LNCAP (cell line): ENCODE data around the gene WDR43.

ENCODE experiments used
- TF ChIP-seq, protein P1 (sequence below): fragments of 450-650 bp; IDR thresholded peaks from 2 replicates; pipeline ENCODE4 v1.5.1; 2017; ENCODE audit warnings: mild to moderate bottlenecking

WDR43 gene

DNA sequence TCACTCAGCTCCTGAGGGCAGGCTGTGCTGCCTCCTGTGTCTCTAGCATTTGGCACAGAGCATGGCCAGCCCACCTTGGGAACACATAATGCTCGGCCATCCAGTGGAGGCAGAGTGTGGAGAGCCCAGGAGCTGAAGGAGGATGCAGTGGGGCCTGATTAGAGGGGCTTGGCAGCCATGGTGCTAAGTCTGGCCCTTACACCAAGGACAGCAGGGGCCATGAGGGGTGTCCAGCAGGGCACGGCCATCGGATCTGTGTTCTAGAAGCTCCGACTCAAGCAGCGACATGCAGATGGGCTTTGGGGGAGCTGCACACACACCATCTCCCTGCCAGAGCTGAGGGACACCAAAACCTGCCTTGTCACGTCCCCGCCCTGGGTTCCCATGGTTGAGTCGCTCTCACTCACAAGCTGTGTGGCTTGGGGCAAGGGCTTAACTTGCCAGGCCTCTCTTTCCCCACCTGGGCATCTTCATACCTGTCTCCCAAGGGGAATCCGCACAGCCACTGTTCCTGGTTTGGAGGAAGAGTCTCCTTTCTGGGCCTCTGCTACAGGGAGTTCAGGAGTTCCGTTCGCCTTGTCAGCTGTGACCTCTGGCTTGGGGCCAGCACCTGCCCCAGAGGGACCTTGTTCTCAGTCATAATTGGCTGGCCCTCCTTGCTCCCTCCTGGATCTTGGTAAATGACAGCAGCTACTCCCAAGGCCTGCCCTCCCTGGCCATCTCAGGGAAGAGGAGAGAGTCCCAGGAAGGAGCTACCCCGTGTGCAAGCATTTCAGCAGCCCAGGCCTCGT is 85.3 kb downstream of the WDR43 start:
- TF ChIP-seq, protein P1, sequence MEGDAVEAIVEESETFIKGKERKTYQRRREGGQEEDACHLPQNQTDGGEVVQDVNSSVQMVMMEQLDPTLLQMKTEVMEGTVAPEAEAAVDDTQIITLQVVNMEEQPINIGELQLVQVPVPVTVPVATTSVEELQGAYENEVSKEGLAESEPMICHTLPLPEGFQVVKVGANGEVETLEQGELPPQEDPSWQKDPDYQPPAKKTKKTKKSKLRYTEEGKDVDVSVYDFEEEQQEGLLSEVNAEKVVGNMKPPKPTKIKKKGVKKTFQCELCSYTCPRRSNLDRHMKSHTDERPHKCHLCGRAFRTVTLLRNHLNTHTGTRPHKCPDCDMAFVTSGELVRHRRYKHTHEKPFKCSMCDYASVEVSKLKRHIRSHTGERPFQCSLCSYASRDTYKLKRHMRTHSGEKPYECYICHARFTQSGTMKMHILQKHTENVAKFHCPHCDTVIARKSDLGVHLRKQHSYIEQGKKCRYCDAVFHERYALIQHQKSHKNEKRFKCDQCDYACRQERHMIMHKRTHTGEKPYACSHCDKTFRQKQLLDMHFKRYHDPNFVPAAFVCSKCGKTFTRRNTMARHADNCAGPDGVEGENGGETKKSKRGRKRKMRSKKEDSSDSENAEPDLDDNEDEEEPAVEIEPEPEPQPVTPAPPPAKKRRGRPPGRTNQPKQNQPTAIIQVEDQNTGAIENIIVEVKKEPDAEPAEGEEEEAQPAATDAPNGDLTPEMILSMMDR = no peak

DNA sequence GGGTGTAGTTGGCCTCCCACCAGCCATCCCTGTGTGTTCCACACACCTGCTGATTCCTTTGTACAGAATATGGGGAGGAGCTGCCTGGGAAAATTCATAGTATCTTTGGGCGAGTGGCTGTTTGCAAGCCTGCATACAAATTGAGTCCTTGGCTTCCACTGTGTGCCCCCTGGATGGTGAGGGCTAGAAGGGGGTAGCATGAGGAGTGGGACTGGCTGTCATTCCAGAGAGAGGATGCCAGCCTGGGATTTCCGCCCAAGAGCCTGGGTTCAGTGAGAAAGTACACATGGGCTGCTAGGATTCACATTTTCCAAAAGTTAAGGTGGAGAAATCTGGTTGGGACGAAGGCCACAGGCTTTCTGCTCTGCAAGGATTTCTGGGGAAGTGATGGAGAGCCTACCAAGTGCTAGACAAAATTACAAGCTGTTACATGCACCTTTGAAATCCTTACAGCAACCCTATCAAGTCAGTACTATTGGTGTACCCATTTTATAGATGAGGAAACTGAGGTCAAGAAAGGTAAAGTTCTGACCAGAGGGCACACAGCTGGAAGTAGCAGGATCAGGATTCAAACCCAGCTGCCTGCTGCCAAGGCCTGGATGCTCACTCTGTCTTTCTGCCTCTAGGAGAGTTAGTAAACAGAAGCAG is 86.0 kb downstream of the WDR43 start:
- TF ChIP-seq, protein P1 = no peak

DNA sequence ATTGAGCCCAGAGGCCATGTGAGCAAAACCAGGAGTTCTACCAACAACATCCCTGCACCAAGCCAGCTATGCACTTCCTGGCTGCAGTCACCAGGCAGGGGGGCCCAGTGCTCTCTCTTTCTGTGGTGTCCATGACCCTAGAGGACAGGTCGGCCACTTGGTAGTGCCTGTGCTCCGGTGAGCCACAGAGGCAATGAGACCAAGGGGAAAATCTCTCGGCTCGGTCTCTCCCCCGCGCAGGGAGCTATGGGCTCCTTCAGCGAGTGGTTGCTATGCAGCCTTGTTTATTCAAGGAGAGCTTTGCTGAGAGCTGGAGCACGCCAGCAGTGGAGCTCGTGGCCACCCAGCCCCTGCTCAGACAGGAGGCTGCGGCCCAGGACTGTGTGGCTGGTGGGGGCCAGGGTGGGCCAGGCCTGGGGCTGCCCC is 86.6 kb downstream of the WDR43 start, which contains the start of gene TOGARAM2:
Gene TOGARAM2, plus strand, starts transcription at position 283 of the 426 bp plus-strand sequence. CDS start 13,537 bp downstream, outside the sequence.
- TF ChIP-seq, protein P1 = no peak

DNA sequence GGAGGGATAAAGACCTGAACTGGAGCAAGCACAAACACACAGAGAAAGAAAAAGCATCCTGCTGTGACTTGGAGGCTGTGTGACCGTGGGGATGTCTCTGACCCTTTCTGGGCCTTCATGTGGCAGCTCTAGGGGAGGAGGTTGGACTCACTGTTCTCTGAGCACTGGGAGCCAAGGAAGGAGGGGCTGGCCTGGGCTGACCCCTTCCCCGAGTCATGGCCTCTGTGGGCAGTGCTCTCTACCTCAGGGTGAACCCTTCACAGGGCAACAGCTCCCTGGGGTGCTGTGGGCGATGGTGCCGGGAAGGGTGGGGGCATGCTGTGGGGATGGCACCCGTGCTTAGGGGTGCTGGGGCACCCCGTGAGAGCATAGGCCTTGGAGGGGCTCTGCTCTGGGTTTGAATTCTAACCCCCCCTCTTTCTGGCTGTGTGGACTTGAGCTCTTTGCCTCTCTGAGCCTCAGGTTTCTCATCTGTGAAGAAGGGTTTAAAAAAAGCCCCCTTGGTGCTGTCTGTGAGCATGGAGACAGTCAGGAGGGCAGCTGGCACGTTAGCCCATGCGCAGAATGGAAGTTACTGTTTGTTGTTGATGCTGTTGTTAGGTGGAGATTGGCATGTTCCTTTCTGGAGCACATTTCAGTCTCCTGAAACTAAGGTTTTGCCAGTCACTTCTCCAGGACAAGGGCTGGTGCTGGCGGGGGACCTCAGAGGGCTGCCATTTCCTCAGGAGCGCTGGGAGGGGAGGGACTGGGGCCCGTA is 87.3 kb downstream of the WDR43 start:
- TF ChIP-seq, protein P1 = no peak

DNA sequence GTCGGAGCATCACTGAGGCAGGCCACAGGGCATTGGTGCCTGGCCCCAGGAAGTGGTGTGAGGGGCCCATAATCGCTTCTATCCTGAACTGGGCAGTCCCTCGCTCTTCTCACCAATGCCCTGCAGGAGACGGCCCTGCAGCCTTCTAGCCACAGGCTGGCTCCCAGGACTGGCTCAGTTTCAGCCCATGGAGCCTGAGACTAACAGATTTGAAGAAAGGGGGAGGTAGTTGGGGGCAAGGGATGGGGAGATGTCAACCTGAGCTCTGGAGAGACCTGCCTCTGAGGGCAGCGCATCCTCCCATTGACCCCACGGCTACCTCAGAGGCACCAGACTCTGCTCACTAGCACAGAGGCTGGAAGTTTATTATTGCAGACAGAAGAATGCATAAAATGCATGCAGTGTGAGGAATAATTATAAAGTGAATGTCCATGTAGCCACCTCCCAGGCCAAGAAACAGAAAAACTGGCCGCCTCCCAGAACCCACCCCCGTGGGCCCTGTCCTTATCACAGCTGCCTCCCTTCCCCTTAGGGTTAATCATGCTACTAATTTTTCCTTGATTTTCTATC is 88.0 kb downstream of the WDR43 start:
- TF ChIP-seq, protein P1 = no peak

DNA sequence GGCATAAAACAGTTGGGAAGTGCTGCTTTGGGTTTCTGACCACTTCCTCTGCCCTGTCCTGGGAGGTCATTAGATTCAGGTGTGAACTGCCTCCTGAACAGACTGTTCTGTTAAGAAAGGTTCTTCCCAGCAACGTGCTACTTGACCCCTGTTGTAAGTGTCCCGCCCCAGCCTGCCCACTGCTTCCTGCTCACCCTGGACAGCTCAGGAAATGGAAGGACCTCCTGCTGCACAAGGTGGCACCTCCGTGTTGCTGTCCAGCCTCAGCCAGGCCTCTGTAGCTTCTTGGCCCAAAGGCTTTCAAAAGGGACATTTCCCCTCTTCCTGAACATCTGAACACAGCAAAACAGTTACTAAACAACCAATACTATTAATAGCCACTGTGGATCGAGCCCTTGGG is 92.0 kb downstream of the WDR43 start:
- TF ChIP-seq, protein P1 = no peak

DNA sequence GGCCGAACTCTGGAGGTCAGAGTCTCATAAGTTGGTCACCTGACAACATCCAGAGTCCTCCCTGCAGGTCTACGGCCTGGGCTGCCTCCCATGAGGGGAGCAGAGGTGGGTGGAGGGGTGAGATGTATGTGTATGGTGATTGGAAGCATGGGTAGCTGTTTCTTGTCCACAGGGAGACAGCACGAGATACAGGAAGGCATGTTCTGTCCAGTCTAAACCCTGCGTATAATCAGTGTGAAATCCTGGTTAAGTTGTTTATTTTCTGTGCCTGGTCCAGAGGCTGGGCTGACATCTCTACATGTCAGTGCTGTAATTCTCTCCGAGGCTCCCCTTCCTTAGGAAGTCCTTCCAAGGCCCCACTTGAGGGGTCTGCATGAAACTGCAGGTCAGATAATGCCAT is 95.5 kb downstream of the WDR43 start:
- TF ChIP-seq, protein P1 = no peak
